Measurements from ENCODE around the gene TTC34. TPM values are rescaled to one million over a fixed set of nuclear protein-coding genes. Genes with fewer than 3 reads are reported as not detected.
"Not testable (repeated sequence)": the region's sequence is repeated elsewhere in the genome, so short reads cannot be mapped to it uniquely, and the experiment has no call there.

TTC34 gene
- total and polyA plus RNA-seq, 10 of the 15 experiments (the other 5 are each of a cell fraction or from before 2014, with no cell fraction given): 0.03 to 0.49 (median 0.05) TPM; not detected in 2

- H3K9ac ChIP-seq (ENCODE audit: control insufficient read depth, insufficient read depth, low read length); H3K27ac ChIP-seq (ENCODE audit: control insufficient read depth, insufficient read depth); DNase-seq (ENCODE audit: low read depth, low spot score); H3K9me3 ChIP-seq (replicated peaks; ENCODE audit: control insufficient read depth, insufficient read depth, low read length); intact Hi-C loops (cut with micrococcal nuclease; ENCODE audit: unreplicated experiment); H3K27me3 ChIP-seq (replicated peaks in 1 of 2; ENCODE audit: control insufficient read depth in 2 of 2, insufficient read depth in 2 of 2, low read length in 1 of 2); H3K4me3 ChIP-seq; FAIRE-seq; in situ Hi-C loops (cut with MboI); H4K20me1 ChIP-seq (ENCODE audit: control insufficient read depth, insufficient read depth); POLR2A ChIA-PET; ATAC-seq; H3K4me2 ChIP-seq (ENCODE audit: control insufficient read depth, insufficient read depth); H3K36me3 ChIP-seq (ENCODE audit: control insufficient read depth in 2 of 2, insufficient read depth in 2 of 2, low read length in 1 of 2); H3K4me1 ChIP-seq (ENCODE audit: control insufficient read depth, insufficient read depth, low read length); BruUV-seq (replicated peaks); H2AFZ ChIP-seq (ENCODE audit: control insufficient read depth, low read depth, low read length); SMC1A ChIA-PET (ENCODE audit: uncharacterized antibody, unreplicated experiment); CTCF ChIA-PET; RAD21 ChIA-PET (ENCODE audit: unreplicated experiment); H3K79me2 ChIP-seq (ENCODE audit: control insufficient read depth, insufficient read depth, low read length): not testable (repeated sequence)
- WGBS (ENCODE audit: insufficient coverage, insufficient replicate concordance, low lambda C conversion rate, missing lambda C conversion rate): 2% methylated on average over 12 of the region's 12 CpGs
Measured at GRCh38 chr1:2652926-2653571, 148.4 kb downstream of the TTC34 start.

GRCh38 chr1:2652152-2652925 lies 149.2 kb downstream of the TTC34 start:
- not testable (repeated sequence) for ATAC-seq

More at GRCh38 chr1:2652152-2652925, 149.2 kb downstream of the TTC34 start:
- in situ Hi-C loops (cut with MboI); H3K27ac ChIP-seq (ENCODE audit: control insufficient read depth, insufficient read depth); H2AFZ ChIP-seq (ENCODE audit: control insufficient read depth, low read depth, low read length); H3K27me3 ChIP-seq (replicated peaks in 1 of 2; ENCODE audit: control insufficient read depth in 2 of 2, insufficient read depth in 2 of 2, low read length in 1 of 2); intact Hi-C loops (cut with micrococcal nuclease; ENCODE audit: unreplicated experiment); H3K9ac ChIP-seq (ENCODE audit: control insufficient read depth, insufficient read depth, low read length); H3K4me2 ChIP-seq (ENCODE audit: control insufficient read depth, insufficient read depth); SMC1A ChIA-PET (ENCODE audit: uncharacterized antibody, unreplicated experiment); BruUV-seq (replicated peaks); FAIRE-seq; H3K9me3 ChIP-seq (replicated peaks; ENCODE audit: control insufficient read depth, insufficient read depth, low read length); H3K36me3 ChIP-seq (ENCODE audit: control insufficient read depth in 2 of 2, insufficient read depth in 2 of 2, low read length in 1 of 2); H3K79me2 ChIP-seq (ENCODE audit: control insufficient read depth, insufficient read depth, low read length); H3K4me3 ChIP-seq; H4K20me1 ChIP-seq (ENCODE audit: control insufficient read depth, insufficient read depth); CTCF ChIA-PET; H3K4me1 ChIP-seq (ENCODE audit: control insufficient read depth, insufficient read depth, low read length); RAD21 ChIA-PET (ENCODE audit: unreplicated experiment); POLR2A ChIA-PET; DNase-seq (ENCODE audit: low read depth, low spot score): not testable (repeated sequence)
- WGBS (ENCODE audit: insufficient coverage, insufficient replicate concordance, low lambda C conversion rate, missing lambda C conversion rate): 5% methylated on average over 16 of the region's 16 CpGs

All from GM12878 (cell line).